SK-MEL-5 (cell line): ENCODE data around the gene KSR1. TPM values are rescaled to one million over a fixed set of nuclear protein-coding genes. Genes with fewer than 3 reads are reported as not detected.
A peak's percentile ranks its signal among the peaks of the same experiment; 100 is the strongest.
"Not testable (repeated sequence)": the region's sequence is repeated elsewhere in the genome, so short reads cannot be mapped to it uniquely, and the experiment has no call there.

Experiments
- DNase-seq: peaks from one replicate; pipeline ENCODE4 v3.0.0-alpha.2; 2016; ENCODE audit warnings: low read depth, low spot score
- in situ Hi-C: cut with HindIII; loops from 2 replicates; pipeline ENCODE4 v1.10.0; 2016; ENCODE audit warnings: low sequenced_read_pairs, high pct_unique_total_duplicates, low pct_unique_long_range_greater_than_20kb
- total RNA-seq: library from RNA; depleted of rRNA; stranded (reverse); fragments of >200 nt; shearing (Covaris generic); gene quantifications from 2 replicates; pipeline ENCODE4 v1.2.3, GENCODE V29; 2014

KSR1 gene
- total RNA-seq, 1 experiment from 2014 or later = 4.4 TPM

DNA sequence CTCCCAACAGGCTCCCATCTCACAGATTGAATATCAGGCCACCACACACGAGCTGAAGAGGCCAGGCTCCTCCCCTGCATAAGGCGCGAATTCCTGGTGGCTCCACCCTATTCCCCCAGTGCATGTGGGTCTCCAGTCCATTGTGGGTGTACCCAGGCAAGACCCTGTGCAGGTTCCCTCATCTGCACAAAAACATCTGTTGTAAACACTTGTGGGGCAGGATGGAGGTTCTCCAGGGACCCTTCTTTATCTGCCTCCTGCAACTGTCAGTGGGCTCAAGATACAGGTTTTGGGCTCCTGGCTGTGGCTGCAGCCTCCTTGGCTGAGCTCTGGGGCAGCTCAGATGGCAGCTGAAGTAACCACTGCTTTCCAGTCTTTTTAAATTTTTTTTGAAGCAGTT is 157.2 kb downstream of the KSR1 start:
- in situ Hi-C loops = no loop called here
- DNase-seq = no peak

DNA sequence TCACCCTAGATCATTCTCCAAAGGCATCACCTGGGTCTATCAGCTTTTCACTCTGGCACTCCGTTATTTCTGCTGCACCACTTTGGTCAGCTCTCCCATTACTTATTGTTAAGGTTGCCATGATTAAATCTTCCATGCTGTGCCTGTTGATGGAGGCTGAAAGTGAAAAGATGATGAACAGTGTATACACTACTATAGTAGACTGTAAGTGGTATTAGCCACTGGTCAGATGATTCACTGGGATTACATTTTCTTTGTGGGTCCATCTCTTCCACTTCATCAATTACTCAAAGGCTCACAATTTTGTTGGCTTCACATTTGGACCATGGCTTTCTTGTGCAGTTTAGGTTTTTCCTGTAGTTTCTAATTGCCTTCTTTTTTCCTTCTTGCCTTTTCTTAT is 158.9 kb downstream of the KSR1 start:
- DNase-seq = no peak
- in situ Hi-C loops = no loop called here

DNA sequence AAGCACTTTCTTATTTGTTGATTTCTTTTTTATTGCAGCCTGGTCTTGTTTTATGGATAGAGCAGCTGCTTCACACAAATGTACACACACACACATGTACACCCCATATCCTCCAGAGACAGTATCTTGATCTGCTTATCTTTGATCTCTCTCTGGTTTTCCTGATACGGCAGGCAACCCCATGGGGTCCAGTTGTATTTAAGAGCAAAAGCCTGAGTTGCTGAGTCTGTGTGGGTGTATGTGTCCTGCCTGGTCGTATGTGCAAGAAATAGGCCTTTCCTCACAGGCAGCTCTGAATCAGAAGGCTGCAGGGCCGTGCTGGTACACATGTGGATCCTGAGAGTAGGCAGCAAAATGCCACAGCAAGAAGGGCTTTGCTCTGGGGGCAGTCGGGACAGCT is 160.2 kb downstream of the KSR1 start:
- in situ Hi-C loops = no loop called here

DNA sequence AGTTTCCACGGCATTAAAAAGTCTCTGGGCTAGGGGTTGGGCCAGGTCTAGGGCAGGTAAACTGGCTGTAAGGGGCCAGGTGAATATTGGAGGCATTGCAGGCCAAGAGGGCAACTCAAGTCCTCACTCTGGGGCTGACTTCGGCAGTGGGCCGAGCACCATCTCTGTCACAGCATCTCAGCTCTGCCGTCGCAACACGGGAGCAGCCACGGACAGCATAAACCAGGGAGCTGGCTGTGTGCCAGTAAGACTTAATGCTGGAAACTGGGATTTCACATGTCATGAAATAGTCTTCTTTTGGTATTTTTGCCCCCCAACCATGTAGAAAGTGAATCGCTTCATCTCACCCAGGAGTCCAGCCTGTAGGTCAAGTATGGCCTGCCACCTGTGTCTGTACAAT is 162.2 kb downstream of the KSR1 start:
- DNase-seq = no peak
- in situ Hi-C loops = no loop called here

More for the DNA sequence above, 160.2 kb downstream of the KSR1 start:
- DNase-seq = no peak

DNA sequence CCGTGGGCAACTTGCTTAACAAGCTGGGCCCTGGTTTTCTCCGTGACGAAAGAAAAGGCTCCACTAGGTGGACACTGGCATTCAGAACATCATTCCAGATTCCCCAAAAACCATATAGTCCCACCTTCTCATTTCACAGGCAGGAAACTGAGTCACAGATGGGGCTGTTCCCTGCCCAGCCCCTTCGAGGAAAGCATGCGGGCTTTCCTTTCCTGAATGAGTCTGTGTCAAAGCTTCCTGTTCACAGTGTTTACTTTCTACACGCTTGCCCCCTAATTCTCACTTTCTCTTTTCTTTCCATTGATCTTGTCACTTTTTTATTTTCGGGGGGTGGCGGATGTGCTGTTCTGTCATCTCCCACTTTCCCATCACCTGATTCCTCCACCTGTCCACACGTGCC is 164.5 kb downstream of the KSR1 start:
- in situ Hi-C loops = no loop called here
- no peak for DNase-seq

DNA sequence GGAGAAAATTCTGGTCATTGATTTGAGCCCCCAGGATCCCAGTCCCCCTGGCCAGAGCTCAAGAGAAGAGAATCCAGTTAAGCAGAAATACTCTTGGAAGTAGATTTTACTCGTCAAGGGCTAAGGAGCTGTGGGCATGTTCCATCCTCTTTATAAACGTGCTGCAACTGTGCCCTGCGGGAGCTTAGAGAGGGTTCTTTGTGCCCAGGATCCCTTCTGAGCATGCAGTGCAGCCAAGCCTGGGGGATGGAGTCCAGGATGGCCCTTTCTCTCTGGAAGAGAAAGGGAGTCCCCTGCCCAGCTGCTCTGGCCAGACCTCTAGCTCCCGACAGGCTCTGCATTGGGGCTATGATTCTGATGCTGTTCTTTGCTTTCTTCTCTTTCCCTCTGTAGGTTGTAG is 165.3 kb downstream of the KSR1 start:
- in situ Hi-C loops = no loop called here
- DNase-seq = no peak

DNA sequence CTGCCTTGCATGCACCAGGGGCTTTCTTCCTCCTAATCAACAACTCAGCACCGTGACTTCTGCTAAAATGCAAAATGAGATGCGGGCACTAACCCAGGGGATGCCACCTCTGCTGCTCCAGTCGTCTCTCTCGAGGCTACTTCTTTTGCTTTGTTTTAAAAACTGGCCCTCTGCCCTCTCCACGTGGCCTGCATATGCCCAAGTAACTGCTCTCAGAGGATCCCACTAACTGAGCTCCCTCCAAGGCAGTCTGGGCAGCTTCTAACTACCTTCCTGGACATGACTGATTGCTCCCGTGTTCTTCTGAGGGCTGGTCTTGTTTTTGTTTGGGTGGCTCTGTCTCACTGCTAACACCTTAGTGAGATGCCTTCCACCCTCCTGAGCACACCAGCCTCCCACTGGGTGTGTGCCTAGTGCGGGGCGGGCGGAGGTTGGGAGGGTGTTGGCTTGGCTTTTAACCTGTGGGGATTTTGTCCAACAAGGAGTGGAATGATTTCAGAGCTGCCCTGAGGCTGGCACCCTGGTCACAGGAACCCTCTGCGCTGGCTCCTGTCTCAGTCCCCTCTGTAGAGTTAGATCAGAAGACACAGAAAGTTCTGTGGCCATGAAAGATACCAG is 165.8 kb downstream of the KSR1 start:
- DNase-seq = no peak
- in situ Hi-C loops = no loop called here

DNA sequence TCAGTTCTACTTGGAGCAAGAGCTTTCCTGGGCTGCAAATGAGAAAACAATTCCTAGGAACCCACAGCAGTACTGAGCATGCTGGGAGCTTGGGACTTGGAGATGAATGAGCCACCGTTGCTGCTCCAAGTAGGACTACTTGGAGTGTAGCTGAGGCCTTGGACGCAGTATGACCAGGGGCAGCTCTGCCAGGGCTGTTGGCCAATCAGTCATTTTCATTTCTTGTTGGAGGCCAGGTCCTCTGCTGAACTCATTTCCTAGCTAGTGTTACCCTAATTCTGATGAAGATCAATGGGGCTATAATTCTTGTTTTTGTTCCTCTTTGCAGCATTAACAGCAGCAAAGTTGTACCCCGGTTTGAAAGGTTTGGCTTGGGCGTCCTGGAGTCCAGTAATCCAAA is 166.7 kb downstream of the KSR1 start:
- in situ Hi-C loops = no loop called here
- DNase-seq = no peak

DNA sequence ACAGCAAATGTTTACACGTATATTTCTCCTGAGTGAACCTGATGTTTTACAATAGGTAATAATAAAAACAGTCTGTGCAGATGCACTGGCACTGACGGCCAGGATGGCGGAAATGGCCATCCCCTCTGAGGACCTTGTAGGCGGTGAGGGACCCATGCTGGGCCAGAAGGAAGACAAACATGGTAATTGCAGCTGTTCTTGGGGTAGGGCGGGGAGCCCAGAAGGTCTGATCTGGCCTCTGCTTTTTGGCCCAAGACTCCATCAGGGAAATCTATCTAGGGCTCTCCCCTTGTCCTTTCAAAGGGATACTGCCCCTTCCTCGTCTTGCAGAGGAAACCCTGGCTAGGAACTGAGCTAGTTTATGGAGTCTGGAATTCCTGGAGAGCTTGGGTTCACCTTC is 167.4 kb downstream of the KSR1 start:
- no peak for DNase-seq
- in situ Hi-C loops = no loop called here

DNA sequence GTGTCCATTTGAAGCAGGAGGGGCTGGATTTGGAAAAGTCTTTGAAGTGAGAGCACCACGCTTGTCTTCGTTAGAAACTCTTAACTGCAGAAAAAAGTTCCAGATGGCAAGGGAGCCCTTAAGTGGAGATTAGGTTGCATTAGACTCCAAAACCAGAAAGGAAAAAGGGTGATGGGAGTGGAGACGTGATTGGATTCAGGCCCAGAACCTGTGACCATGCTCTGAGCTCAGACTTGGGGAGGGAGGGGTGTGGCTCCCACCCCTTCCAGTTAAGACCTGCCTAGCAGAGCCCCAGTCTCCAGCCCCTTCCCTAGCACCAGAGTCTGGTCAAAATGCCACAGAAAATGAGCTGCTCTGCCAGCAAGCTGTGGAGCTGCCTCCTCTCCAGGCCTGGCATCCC is 168.3 kb downstream of the KSR1 start:
- in situ Hi-C loops = no loop called here
- DNase-seq = no peak

DNA sequence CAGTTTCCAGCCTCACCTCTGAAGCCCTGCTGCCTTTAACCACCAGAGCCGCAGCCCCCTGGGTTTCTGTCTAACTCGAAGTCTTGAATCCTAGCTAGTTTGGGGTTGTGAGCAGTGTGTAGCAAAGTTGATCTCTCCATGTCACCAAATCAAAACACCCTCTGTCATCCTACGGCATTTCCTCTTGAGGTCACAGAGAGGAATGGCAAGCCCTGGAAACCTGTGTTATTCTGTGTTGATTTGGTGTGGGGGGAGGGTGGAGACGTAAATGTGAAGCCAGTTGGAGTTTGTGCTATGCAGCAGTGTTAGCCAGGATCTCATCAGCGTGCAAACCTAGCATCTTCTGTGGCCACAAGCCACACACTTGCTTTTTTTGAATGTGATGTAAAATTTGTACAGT is 169.6 kb downstream of the KSR1 start:
- in situ Hi-C loops = no loop called here
- DNase-seq = no peak

DNA sequence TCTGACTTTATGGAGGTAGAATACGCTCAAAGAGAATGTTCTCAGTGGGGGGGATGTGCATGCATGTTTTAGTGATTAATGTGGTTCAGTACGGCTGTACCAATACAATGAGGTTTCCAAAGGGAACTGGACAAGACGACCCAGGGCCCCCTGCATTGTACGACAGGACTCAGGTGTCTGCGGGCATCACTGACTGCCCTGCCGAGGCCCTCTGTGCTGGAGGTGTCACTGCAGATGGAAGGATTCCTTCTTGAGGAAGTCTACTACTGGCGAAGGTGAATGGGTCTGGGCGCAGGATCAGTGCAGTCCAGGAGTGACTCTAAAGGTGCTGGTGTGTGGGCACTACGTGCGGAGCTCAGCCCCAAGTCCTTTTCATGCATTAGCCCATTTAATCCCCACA is 171.3 kb downstream of the KSR1 start:
- DNase-seq = no peak
- in situ Hi-C loops = no loop called here

DNA sequence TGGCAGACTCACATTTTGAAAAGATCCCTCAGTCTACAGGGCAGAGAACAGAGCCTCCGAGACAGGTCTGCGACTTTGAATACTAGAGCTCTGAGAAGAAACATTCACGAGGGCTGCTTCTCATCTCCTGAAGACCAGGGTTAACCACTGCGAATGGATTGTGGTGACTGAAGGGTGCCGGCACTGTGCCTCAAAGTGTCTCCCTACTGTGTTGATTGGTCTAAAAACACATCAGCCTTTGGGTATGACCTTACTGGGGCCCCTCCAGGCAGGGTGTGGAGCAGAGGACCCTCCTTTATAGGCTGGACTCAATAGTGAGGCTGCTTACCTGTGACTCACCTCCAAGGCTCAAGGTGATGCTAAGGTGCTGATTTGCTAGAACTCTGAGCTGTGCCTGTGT is 172.1 kb downstream of the KSR1 start:
- in situ Hi-C loops = no loop called here
- no peak for DNase-seq

DNA sequence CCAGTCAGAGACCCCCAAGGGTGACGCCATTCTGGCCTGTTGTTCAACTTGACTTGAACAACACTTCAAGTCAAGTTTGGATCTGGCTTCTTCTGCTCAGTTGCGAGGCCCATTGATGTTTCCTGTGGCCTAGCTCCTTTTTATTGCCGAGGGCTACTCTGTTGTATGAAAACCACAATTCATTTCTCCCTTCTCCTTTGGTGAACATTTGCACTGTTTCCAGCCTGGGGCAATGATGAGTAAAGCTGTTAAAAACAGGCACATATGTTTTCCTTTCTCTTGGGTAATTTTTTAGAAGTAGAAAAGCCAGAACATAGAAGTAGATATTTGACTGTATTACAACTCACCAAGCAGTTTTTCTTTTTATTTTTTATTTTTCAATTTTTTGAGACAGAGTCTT is 173.0 kb downstream of the KSR1 start:
- in situ Hi-C loops = not testable (repeated sequence)
- peak; percentile 46 for DNase-seq

DNA sequence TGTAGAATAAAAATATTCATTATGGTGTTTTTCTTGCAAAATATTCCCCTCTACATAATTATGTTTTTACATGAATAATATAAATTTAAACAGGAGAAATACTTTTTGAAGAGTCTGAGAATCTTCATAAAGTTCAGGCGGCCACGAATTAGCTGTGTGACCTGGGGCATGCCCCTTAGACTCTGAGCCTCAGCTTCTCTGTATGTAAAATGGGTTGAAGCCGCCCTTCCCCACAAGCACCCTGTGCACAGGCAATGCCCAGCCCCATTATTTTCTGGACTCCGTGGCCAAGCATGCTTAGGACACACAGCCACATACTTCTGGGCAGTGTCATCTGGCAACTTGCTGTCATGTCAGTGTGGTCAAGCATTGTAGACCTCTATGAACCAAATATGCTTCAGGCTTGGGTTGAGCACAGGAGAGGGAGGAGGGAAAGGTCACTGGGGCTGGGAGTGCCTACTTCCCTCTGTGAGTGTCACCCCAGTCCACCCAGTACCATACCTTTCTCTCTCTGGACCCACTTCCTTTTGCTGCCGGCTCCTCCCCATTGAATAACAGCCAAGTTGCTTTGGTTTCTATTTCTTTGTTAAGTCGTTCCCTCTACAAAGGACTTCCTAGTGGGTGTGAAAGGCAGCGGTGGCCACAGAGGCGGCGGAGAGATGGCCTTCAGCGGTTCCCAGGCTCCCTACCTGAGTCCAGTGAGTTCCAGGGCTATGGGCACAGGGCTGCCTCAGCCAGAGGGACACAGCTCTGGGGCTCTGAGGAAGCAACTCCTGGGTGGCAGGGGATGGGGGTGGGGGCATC is 174.6 kb downstream of the KSR1 start, which contains the start of gene LGALS9:
Gene LGALS9, plus strand, starts transcription at position 582 of the 804 bp plus-strand sequence. Its CDS starts 78 bp downstream, at position 660.
- in situ Hi-C loops = no loop called here
- no peak for DNase-seq

DNA sequence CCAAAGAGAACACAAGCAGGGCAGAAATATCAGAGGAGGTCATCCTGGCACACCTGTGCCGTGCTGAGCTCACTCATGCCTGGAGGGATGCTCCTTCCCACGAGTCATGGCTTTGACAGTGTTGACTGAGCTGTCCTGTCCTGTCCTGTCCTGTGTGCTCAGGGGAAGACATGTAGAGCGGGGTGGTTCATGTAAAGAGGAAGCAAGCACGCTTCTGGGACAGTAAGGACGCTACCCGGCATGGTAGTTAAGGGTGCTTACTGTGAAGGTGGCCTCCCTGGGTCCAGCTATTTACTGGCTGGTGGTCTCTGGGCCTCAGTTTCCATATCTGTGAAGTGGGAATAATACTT is 175.1 kb downstream of the KSR1 start:
- in situ Hi-C loops = no loop called here
- no peak for DNase-seq

DNA sequence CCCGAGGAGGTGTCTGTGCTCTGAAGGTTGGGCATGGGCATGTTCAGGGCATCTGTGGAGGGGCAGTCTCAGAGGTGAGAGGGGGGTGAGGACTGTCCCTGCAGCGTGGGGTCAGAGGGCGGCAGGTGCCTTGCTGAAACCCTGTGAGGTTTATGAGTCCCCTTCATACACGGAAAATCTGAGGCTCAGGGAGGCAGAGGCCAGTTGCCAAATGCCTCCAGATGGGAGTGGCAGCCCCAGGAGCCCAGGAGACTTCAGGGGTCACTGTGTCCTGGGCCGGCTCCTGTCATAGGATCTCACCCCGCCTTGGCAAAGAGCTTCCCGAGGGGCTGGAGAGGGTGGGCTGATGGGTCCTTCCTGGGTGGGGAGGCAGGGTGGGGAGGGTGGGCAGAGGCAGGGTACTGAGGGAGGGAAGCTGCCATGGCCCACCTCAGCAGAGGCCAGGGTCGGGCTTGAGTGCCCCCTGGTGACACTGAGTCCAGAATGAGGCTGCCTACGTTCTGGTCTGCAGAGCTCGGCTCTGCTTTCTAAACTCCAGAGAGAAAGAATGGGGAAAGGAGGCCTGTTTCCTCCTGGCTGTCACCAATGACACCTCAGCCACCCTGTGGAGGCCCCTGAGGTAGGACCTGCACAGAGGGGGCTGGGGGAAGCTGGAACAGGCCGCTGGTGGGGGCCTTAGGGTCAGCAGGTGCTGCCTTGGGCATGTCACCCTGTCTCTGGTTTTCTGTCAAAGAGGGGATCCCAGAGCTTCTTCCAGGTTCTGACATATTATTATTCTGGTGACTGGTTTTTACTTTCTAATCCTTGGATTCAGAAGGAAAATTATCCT is 175.9 kb downstream of the KSR1 start:
- in situ Hi-C loops = no loop called here
- DNase-seq = no peak

DNA sequence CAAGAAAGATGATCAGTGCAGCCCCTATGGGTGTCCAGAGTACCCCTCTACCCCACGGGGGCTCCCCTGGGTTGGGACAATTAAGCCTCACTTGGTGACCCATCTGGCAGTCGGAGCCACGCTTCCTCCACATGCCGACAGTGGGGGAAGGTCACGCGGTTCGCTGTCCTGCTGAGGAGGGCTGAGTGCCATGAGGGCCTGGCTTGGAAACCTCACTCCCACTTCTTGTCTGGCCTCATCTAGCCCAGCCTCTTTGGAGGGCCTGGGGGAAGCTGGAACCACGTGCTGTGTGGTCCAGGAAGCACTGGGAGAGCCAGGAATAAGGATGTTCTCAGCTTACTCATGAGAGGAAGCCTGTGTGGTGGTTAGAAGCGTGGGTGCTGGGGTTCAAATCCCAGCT is 176.5 kb downstream of the KSR1 start:
- DNase-seq, in situ Hi-C loops: not testable (repeated sequence)
